ENCODE results near the gene SPDYE6.

DNA sequence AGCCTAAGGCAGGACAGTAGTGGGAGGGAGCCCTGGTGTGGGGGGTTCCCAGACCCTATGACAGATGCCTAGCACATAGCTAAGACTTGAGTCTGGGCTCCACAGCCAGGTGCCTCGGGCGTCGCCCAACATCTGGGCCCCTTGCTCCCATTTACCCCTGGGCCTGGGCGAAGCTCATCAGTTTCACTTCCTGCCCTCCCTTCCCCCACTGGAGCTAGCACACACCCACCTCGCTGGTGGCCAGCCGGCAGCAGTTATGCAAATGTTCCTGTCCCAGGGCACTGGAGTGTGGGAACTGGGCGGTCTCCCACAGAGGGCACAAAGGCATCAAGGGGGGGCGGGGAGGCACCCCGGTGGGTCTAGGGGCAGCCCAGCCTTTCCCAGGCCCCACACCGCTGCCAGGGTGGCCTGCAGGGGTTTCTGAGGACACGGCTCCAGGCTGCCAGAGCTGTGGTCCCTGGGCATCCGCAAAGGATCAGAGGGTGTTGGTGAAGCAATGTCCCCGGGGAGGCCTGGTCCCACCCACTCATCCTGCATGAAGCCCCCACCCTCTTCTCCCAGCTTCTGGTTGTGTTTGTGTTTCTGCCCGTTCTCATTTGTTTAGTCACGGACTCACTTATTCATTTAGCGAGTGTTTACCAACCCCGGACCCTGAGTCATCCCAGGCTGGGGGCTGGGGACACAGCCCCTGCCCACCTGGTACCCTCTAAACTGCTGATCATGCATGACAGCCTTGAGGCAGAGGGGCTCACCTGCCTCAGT lies 49.1 kb downstream of the SPDYE6 start:
- TF ChIP-seq, protein P1, sequence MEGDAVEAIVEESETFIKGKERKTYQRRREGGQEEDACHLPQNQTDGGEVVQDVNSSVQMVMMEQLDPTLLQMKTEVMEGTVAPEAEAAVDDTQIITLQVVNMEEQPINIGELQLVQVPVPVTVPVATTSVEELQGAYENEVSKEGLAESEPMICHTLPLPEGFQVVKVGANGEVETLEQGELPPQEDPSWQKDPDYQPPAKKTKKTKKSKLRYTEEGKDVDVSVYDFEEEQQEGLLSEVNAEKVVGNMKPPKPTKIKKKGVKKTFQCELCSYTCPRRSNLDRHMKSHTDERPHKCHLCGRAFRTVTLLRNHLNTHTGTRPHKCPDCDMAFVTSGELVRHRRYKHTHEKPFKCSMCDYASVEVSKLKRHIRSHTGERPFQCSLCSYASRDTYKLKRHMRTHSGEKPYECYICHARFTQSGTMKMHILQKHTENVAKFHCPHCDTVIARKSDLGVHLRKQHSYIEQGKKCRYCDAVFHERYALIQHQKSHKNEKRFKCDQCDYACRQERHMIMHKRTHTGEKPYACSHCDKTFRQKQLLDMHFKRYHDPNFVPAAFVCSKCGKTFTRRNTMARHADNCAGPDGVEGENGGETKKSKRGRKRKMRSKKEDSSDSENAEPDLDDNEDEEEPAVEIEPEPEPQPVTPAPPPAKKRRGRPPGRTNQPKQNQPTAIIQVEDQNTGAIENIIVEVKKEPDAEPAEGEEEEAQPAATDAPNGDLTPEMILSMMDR (IDR thresholded peaks at IDR 0.05; ENCODE audit: low read depth, low read length), result no peak
- no peak for TF ChIP-seq POLR2A (IDR thresholded peaks at IDR 0.05; ENCODE audit: extremely low read depth, insufficient read length)
